ENCODE results near the gene FANCD2.

DNA sequence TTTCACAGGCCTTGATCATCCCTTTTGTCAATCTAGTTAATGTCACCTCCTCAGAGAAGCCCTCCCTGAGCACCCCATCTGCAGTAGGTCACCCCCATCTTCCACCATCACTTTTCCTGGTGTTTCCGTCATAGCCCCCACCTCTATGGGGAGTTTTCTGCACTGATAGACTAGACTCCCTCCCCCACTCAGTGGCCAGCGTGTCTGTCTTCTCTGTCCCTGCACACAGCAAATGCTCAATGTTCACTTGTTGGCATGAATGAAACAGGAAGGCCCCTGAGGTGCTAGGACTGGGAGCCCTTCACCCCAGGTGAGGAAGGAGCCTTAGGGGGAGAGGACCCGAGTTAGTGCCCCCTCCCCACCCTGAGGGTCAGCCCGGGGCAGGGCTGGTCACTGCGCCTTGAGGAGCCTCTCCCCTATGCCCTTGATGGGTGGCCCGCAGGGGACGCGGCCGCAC, 15.8 kb upstream of the FANCD2 start:
- TF ChIP-seq, protein P1, sequence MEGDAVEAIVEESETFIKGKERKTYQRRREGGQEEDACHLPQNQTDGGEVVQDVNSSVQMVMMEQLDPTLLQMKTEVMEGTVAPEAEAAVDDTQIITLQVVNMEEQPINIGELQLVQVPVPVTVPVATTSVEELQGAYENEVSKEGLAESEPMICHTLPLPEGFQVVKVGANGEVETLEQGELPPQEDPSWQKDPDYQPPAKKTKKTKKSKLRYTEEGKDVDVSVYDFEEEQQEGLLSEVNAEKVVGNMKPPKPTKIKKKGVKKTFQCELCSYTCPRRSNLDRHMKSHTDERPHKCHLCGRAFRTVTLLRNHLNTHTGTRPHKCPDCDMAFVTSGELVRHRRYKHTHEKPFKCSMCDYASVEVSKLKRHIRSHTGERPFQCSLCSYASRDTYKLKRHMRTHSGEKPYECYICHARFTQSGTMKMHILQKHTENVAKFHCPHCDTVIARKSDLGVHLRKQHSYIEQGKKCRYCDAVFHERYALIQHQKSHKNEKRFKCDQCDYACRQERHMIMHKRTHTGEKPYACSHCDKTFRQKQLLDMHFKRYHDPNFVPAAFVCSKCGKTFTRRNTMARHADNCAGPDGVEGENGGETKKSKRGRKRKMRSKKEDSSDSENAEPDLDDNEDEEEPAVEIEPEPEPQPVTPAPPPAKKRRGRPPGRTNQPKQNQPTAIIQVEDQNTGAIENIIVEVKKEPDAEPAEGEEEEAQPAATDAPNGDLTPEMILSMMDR (conservative IDR thresholded peaks at IDR 0.05; ENCODE audit: low read length): no peak
- TF ChIP-seq EZH2phosphoT487 (IDR thresholded peaks at IDR 0.05; ENCODE audit: borderline replicate concordance): no peak
